GM21390 (cell line): Measurements from ENCODE around the gene TRPC4AP.

Experiments
- ATAC-seq: cut with Tn5 transposase; IDR thresholded peaks from one replicate; pipeline ENCODE4 v1.9.1; 2021; ENCODE audit not compliant: unreplicated experiment

The TRPC4AP gene

DNA sequence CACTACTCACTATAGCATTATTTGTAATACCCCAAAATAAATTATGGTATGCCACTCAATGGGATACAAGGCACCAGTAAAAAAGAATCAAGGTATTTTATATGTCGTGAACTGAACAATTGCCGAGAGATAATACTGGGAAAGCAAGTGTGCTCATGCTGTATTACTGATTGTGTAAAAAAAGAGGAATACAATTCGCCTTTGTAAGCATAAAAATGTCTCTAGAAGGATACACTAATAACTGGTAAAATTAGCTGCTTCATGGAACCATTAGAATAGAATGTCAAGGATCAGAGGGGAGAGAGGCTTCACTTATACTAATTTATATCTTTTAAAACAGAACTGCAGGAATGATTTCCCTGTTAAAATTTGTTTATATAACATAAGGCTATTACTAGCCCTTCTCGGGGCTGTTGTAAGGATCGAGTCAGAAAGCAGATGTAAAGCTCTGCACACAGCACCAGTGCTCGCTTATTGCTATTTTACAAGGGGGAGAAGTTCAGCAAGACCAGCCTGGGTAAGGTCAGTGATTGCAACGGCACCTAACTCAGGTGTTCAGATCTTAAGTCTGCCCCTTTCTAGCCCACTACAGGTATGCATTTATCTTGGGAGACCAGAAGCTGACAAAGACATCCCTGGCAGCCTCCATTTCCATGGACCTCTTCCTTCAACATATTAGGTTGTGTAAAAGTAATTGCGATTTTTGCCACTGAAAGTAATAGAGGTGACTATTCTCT, 75.3 kb downstream of the TRPC4AP start:
- ATAC-seq, result no peak

DNA sequence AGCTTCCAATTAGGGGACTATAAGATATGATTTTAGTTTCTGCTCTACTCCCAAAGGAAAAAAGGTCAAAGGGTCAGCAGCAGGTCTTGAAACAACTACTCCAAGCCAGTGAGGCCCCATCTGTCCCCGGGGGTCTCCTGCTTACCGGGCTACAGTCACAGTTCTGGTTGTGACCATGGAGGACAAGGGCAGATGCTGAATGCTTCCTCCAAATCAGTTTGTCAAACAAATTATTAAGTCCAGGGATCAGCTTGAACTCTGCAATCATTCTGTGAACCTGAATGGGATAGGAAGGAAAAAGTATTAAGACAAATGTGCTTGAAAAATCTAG, 76.8 kb downstream of the TRPC4AP start:
- no peak for ATAC-seq

DNA sequence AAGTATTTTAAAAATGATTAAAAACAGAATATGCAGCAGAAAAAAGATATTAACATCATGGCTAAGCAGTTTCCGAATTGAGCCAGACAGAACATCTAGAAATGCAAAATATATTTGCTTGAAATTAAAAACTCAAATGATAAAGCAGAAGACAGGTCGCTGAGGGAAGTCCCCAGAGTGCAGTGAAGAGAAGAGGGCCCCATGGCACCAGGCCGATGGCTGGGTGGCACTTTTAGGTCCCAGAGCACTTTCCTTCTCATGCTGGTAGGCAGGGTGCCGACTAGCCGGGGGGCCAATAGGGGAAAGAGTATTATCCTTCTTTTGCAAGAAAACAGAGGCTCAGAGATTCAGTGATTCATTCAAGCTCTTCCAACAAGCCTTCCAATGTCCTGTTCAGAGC, 78.1 kb downstream of the TRPC4AP start:
- no peak for ATAC-seq

DNA sequence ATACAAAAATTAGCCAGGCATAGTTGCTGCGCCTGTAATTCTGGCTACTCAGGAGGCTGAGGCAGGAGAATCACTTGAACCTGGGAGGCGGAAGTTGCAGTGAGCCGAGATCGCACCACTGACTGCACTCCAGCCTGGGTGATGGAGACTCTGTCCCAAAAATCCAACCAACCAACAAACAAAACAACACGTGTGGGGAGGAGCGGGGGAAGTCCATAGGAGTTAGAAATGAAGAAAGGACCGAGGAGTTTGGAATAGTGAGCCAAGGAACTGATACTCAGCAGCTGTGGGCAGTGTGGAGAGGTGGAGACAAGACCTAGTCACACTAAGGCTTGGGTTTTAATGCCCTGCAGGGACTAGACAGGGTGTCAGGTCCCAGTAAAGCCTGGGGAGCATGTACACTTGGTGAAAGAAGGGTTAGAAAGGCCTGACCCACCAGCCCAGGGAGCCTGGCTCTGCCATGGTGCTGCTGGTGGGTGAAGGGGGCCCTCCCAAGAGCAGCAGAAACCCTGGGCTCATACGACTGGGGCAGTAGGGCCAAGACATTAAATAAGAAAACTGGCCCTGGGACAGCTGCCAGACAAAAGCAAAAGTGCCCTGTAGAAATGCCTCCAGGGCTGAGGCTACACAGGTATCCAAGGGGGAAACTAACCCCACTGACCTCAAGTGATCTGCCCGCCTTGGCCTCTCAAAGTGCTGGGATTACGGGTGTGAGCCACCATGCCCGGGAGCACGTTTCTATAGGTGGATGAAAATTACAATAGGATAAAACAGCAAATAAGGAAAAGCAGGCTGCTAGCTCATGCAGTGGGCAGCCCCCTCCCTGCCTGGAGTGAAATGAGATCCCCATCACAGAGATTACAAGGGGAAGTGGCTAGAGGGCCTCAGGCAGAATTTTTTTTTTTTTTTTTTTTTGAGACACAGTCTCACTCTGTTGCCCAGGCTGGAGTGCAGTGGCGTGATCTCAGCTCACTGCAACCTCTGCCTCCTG, 78.9 kb downstream of the TRPC4AP start:
- ATAC-seq, result no peak

DNA sequence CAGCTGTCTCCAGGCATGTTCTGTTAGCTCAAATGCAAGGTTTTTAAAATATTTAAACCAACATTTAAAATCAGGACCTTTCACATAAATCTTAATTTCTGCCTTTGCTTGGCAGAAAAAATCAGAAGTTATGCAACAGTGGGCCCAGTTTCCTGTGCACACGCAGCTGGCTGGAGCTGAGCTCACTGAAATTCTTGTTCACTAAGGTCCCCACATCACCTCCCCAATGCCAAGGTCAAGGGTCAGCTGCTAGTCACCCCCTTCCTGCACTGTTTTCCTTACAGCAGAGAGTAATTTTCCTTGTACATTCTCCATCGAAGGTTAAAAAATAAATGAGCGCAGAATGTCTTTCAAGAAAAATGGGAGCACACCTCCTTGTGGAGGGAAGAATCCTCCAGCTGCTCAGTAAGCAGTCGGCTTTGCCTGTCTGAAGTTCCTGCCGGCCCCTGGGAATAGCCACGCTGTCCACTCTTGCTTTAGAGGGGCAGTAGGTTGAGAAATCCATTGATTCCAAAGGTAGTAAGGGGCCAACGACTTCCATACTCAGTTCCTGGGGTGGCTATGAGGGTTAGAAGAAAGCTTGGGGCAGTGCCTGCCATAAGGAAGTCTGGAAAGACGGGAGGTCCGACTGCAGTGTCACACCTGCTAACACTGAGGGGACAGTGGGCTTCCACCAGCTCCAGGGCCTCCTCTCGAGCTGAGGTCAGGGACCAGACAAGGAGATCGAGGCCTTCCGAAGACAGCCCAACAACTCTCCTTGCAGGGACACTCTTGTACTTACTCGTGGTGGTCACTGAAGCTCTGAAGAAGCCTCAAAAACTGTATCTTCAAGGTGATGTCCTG, 80.2 kb downstream of the TRPC4AP start:
- ATAC-seq, result no peak

DNA sequence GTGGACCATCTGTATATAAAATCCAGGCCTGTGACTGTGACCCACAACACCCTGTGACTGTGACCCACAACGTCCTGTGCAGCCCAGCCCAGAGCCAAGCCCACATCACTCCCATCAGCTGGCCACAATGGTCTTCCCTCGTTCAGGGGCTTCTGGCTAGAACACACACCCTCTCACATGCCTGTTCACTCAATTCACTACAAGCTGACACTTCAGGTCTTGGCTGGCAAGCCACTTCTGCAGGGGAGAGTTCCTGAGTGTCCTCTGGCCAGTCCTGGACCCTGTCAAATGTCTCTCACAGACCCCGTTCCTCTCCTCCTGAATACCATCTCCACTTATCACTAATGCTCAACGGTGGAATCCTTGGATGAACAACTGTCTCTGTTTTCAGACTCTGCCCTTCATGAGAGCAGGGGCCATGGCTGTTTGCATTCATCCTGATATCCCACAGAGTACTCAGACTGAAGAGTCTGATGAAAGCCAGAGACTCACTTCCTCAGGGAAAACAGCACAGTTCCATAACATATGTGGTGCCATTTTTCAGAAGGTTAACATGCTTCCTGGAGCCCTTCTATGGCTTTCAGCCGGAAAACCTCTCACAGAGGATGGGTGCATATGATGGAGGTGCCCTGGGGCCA, 80.9 kb downstream of the TRPC4AP start:
- ATAC-seq, result no peak

DNA sequence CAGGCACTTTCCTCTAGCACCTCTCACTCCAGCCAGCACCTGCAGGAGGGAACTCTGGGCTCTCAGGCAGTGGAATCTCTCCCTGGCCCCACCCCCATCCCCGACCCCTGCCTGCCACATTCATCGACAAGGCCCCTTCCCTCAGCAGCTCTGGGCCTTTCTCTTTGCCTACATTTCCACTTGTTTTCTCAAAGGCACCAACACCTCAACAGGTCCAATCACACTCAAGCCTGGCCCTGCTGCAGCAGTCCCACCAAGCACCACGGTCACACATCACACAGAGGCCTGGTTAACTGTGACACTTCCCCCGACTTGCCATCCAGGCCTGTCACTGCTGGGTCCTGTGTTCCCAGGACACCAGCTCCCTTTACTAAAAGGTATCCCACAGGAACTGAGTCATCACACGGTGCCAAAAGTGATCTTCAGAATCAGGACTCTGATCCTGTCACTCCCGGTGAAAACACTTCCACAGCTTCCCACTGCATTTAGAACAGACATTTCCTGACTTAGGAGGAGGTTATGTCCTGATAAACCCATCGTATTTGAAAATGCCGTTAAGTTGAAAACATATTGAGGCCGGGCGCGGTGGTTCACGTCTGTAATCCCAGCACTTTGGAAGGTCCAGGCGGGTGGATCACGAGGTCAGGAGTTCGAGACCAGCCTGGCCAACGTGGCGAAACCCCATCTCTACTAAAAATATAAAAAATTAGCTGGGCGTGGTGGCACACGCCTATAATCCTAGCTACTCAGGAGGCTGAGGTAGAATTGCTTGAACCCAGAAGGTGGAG, 82.0 kb downstream of the TRPC4AP start:
- no peak for ATAC-seq

DNA sequence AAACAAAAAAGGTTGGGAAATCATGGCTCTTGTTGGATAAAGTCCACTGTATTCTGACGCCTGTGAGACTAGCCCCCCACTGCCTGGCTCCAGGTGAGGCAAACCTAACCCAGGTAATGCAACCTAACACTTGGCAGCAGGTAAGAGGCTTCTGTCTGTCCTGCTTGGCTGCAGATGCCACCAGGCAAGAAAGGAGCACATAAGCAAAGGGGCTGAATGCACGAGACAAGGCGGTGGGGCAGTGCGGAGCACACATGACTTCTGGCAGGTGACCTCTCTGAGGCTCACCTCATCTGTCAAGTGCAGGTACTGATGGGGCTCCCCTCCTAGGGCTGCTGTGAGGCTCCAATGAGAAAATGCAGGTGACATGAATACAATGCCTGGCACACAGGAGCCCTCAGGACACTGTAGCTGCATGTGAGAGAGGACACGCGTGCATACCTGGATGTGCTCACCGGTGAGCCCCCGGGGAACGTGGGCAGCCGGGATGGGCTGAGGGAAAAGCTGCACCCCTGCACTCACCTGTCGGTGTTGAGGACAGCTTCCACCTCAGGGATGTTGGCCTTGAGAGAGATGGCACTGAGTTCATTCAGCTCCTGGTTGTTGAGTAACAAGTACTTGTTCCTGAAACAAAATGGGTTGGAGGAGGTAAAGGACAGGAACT, 82.8 kb downstream of the TRPC4AP start:
- no peak for ATAC-seq

DNA sequence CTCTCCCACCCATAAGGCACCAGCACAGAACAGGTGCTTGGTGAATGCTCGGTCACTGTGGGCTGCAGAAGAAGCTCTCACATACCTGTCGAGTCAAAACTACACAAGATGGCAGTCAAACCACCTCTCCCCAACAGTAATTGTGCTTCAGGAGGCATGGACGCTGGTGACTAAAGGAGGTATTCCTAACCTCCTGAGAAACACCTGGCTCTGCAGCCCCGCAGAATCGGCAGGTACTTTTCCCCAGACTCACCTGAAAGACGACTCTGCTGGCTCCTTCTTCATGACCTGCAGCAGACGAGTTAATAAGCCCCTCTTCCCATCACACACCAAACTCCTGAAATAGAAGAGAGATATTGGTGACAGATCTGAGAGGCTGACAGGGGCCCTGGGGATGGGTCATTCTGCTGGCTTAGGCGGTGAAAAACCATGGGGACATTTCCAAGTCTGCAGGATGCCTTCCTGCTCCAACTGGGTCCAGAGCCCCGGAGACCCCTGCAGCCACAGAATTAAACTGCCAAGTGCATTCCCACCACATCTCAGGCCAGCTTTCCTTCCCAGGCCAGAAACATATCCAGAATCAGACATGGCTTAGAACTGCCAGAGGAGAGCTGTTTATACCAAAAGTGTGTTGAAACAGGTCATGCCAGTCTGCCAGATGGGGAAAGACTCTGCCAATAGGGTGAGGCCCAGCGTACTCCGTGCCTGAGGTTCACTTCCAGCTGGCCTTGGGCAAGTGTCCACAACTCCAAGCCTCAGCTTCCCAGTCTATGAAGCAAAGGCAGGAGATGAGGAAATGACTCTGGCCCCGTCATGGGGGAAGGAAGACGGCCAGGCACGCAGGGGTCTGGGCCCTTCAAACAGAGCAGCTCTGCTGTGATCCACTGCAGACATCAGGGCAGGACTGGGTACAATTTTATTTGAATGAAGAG, 83.9 kb downstream of the TRPC4AP start:
- no peak for ATAC-seq

DNA sequence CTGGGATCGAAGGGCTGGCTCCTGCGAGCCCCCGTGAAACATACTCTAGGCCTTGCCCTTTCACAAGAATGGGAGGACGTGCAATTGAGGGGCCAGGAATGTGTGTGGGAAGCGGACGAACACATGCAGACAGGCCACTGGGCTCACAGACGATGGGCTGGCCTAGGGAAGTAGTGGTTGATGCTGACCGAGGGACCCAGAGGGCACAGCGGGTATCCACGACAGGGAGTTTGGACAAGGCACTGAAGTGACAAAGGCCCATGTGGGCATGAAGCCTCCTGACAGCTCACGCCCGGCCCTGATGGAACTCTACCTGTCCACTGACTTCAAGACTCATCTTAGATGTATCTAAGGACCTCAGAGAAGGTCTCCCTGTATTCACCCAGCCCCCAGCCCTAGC, 84.7 kb downstream of the TRPC4AP start:
- ATAC-seq, result no peak

DNA sequence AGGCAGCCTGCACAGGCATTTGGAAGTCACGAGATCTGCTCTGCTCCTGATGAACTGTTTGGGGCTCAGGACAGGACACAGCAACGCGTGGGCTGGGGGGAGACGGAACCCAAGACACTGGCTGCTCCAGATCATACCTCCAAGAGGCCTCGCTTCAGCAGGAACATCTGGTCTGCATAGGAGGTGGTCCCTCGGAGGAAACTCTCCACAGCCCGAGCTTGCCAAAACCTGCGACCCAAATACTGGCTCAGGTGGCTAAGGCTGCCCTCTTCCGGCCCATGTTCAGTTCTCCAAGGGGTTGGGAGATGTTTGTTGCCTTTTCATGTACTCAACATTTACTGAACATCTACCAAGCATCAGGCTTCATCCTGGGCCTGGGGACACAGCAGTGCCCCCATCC, 85.2 kb downstream of the TRPC4AP start:
- no peak for ATAC-seq

DNA sequence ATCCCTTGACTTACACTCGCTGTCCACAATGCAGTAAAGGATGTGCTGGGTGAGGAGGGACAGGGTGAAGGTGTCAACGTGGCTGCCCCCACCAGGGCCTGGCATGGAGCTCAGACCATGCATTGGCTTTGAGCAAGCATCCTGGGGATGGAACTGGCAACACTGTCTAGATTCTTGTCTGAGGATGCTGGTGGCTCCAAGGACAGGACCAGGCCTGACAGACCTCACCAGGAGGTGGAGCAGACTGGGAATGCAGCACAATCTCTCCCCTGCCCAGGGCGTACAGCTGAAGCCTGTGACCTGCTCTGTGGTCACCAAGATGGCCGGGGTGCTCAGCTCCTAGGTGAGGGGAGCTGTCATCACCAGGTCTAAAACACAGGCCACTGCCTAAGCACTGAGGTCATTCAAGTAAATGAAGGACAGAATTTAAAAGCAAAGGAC, 86.1 kb downstream of the TRPC4AP start:
- no peak for ATAC-seq

DNA sequence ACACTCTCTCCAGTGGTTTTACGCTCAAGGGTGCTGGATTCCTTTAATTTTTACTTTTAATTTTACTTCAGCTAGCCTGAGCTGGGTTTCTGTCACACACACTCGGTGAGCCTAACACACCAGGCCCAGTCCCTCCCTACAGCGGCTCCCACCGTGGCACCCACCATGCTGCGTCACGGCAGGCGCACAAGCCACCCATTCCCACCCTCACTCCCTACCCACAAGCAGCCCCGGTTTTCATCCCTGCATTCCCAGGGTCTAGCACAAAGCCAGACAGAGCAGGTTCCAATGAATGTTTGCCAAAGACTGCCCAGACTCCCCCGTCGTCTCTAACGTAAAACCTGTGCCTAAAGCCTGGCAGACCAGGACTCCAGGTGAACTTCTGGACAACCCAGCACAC, 86.6 kb downstream of the TRPC4AP start:
- ATAC-seq, result no peak

DNA sequence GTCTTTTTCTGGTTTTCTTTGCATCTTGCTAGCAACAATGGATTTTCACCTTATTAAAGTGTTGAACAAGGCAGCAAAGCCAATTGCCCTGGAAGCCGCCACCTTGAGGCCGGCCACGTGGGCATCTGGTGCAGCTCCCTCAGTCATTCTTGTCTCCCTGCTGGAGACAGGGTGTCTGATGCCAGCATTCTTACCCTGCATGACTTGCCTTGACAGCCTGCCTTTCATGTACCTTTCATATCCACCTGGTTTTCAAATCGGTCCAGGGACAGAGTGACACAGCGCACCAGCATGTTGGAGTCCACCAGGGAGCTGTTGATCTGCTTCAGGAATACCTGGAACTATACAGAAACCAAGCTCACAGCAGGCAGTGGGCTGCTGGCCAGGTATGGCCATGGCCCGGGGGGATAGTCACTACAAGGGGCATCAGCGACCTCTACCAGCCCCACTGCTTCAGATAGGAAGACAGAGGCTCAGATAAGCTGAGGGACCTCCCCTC, 87.1 kb downstream of the TRPC4AP start:
- ATAC-seq, result no peak

DNA sequence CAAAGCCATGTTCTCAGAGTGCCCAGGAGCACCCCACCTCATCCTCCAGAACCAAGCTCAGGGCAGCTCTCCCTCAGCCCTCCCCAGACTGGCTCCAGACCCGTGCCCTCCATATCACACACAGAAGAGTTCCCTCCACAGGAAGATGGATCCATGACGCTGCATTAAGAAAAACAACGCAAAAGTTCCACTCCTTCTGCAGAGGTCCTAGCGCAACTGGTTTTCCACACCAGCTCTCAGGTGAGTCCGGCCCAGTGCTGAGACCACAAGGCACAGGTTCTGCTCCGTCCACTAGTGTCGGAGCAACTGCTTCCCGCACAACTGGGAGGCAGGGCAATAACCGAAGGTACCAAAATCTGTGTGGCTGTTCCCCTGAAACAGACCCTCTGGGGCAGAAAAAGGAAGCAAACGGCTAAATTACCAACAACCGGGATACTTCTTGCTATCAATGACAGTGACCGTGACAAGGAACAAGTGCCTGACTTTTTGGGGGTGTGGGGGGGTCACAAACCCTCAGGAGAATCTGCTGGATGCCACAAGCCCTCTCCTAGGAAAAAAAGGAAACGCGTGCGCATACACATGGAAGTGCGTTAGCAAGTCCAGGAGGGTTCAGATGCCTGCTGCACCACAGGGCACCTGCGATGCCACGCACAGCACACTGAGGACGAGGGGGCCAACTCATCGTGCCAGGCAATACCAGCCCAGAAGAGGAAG, 87.7 kb downstream of the TRPC4AP start:
- ATAC-seq, result no peak

DNA sequence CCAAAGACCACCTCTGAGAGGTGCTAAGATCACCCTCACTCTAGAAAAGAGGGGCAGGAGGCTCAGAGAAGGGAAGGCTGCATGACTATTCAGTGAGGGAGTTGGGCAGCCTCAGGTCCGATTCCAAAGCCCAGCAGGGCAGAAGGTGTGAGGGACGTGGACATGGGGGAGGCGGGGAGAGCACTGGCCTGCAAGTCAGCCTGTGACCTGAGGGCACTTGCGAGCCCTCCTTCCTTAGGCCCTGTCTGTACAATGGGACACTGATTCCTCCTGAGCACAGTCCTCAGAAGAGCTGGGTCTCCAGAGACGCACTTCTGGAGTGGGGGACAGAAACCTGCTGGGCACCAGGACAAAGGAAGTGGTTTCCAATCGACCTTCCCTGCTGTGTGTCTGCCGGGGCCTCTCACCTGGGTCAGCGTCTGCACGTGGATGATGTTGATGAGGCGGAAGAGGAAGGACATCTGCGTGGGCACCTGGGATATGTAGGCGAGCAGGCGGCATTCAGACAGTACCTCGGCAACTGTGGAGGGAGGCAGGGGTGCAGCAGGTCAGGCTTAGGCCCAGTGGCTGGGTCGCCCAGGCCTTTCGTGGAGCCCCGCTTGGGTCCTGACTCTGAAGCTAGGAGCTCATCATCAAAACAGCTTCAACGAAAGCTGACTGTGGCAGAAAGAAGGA, 88.4 kb downstream of the TRPC4AP start:
- ATAC-seq, result no peak
